Measurements from ENCODE around the gene PRSS57.
"Not testable (repeated sequence)": the region's sequence is repeated elsewhere in the genome, so short reads cannot be mapped to it uniquely, and the experiment has no call there.

The PRSS57 gene

GRCh38 chr19:695352-695949 is at the start of gene PRSS57:
Gene PRSS57 (minus strand): TSS chr19:695452. CDS start chr19:695430, 22 bp downstream.
- no peak for DNase-seq

DNA sequence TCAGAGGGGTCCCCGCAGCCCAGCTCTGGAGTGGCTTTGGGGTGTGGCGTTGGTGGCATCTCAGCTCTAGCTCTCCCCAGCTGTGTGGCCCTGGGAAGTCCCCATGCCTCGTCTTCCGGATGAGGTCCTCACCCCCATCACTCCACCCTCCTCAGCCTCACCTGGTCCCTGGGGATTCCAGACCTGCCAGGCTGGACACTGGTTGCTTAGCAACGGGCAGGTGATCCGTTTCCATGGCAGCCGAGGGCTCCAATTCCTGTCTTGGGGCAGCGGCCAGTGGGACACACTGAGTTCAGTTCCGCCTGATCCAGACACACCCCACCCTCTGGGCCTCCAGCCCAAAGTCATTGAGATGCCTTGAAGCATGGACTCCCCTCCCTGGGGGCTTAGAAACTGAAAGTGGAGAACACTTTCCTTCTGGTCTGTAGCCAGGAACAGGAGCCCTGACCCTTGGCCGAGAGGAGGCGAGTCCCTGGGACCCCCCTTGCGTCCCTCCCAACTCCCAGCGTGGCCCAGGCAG is 48.0 kb upstream of the PRSS57 start:
- DNase-seq, result no peak

- no peak for DNase-seq
These were observed 47.4 kb upstream of the PRSS57 start for GRCh38 chr19:742540-743075.

GRCh38 chr19:741506-742131 is 46.4 kb upstream of the PRSS57 start:
- no peak for DNase-seq

GRCh38 chr19:740816-741505 is 45.7 kb upstream of the PRSS57 start:
- not testable (repeated sequence) for DNase-seq

DNA sequence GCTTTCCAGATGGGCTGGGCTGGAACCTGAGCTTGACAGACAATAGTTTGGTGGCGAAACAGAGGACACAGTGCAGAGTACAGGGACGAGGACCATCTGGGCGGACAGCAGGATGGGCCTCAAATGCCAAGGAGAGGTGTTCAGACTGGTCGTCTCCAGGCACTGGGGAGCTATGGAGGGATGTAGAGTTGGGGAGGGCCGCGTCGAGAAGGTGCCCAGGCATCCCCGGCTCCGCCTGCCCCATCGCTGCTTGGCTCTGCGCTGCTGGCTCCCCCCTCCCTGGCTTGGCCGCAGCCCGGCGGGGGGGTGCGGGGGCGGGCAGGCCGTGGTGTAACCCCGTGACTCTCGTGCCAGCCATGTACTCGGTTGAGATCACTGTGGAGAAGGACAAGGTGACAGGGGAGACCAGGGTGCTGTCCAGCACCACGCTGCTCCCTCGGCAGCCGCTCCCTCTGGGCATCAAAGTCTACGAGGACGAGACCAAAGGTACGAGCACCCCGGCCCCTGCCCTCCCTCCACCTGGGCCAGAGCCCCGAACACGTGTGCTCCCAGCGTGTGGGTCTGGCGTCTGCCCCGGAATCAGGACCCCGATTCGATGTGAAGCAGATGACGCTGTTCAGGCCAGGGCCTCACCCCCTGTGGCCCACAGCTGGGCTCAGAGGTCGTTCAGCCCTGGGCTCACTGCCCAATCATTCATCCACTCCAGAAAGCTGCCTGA is 44.9 kb upstream of the PRSS57 start:
- DNase-seq, result no peak

GRCh38 chr19:738509-739128 is 43.4 kb upstream of the PRSS57 start:
- DNase-seq, result no peak

DNA sequence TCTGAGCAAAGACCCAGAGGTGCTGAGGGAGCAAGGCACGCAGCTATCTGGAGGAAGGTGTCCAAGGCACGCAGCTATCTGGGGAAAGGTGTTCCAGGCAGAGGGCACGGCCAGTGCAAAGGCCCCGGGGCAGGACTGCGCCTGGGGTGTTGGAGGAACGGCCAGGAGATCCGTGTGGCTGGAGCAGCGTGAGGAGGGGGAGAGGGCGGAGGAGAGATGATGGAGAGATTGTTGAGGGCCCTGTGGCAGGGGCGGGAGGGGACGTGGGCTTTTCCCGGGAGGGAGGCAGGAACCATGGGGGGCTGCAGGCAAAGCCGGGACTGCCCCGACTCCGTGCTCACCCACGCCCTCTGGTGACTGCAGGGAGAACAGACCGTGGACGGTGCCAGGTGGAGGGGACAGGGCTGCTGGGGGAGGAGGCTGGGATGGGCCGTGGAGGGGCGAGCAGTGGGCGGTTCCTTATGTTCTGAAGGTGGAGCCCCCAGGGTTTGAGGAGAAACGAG is 42.4 kb upstream of the PRSS57 start:
- DNase-seq, result no peak

DNA sequence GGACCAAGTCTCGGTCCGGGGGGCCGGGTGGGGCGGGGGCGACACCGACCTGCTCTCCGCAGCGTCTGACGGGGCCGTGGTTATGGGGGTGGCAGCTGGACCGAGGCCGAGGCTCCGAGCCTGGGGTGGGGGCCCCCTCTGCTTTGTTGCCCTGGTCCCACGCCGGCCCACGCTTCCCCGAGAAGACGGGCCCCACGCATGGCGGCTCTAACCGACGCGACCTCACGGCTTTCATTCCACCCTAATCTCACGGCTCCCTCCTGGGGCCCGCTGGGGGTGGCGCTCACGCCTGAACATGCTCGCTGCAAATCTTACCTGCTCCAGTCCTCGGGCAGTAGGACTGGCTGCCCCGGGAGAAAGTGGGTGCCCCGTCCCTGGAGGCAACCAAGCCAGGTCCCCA is 40.9 kb upstream of the PRSS57 start:
- no peak for DNase-seq

GRCh38 chr19:734716-735115 is 39.5 kb upstream of the PRSS57 start:
- DNase-seq, result no peak

- no peak for DNase-seq
These were observed 37.2 kb upstream of the PRSS57 start for GRCh38 chr19:732148-733069.

DNA sequence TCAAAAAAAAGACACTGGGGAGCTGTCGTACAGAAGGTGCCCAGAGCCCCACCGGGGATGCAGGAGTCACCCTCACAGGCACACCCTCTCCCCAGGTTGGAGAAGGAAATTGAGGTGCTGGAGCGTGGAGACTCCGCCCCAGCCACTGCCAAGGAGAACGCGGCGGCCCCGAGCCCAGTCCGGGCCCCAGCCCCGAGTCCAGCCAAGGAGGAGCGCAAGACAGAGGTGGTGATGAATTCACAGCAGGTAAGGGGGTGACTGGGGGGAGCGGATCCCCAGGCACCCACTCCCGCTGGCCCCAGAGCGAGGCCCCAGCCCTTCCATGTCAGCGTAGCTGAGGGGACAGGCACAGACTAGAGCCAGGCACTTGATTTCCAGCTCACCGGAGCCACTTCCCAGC is 35.7 kb upstream of the PRSS57 start:
- no peak for DNase-seq

GRCh38 chr19:729965-730668 is 34.9 kb upstream of the PRSS57 start:
- DNase-seq, result no peak

DNA sequence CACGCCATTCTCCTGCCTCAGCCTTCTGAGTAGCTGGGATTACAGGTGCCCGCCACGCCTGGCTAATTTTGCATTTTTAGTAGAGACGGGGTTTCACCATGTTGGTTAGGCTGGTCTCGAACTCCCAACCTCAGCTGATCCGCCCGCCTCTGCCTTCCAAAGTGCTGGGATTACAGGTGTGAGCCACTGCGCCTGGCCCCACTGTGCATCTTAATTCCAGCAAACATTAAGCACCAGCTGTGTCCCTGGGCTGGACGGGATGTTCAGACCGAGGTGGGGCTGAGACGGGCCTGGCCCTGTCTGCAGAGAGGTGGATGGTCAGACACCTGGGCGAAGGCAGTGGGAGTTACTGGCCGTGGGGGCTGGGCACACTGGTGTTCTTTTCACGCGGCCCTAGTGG is 34.3 kb upstream of the PRSS57 start:
- DNase-seq, result not testable (repeated sequence)

DNA sequence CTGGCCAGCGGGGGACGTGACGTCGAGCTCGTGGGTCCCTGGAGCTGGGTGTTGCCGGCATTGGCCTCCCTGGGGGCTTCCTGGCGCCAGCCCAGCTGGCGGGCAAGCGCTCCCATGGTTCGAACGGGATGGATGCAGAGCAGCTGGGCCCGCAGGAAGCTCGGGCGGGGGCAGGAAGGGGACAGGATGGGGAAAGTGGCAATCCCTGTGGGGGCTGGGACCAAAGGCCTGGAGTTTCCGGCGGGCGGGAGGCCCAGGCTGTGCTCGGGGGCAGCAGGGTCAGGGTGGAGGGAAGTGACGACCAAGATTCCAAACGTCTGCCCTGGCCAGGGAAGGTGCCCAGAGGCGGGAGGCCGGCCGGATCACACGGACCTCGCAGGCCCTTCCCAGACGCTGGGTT is 32.8 kb upstream of the PRSS57 start:
- DNase-seq, result no peak

DNA sequence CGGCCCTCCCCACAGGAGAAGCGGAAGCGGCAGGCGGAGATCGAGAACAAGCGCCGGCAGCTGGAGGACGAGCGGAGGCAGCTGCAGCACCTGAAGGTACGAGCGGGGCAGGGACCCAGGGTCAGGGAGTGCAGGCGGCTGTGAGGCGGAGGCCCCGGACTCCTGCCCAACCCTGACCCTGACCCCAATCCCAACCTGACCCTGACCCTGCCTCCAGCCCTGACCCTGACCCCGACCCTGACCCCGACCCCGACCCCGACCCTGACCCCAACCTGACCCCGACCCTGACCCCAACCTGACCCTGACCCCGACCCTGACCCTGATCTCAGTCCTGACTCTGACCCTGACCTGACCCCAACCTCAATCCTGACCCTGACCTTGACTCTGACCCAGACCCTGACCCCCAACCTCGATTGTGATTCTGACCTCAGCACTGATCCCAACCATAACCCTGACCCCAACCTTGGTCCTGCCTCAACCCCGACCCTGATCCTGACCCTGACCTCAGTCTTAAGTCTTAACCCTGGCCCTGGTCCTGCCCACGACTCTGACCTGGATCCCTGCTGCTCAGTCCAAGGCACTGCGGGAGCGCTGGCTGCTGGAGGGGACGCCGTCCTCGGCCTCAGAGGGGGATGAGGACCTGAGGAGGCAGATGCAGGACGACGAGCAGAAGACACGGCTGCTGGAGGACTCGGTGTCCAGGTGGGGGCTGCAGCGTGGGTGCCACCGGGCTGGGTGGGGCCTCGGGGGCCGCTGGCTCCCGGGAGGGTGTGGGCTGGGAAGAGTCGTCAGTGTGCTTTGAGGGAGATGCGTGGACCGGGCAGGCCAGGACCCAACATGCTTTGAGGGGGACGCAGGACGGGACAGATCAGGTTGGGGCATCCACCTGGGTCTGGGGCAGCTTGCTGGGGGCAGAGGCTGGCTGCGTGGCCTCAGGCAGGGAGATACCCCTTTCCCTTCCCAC is 32.0 kb upstream of the PRSS57 start:
- no peak for DNase-seq

DNA sequence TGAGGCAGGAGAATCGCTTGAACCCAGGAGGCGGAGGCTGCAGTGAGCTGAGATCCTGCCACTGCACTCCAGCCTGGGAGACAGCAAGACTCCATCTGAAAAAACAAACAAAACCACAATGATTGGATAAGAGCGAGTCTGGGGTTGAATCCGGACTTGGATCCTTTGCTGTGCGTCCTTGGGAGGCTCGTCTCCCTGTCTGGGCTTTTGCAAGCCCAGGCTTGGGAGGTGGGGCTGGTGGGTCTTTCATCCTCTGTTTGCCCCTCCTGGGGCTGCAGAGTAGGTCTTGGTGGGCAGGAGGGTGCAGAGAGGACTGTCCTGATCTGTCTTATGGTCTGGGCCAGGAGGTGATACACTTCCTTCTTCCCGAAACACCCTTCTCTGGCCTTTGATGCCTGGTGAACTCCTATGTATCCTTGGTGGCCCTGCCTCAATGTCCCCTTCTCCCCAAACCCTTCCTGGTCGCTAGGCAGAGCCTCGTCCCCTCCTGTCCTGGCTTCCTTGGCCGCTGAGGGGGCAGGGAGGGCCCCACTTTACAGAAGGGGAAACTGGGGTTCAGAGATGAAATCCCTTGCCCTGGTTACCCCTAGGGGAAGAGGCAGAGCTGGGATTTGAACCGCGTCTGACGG is 30.3 kb upstream of the PRSS57 start:
- no peak for DNase-seq

DNA sequence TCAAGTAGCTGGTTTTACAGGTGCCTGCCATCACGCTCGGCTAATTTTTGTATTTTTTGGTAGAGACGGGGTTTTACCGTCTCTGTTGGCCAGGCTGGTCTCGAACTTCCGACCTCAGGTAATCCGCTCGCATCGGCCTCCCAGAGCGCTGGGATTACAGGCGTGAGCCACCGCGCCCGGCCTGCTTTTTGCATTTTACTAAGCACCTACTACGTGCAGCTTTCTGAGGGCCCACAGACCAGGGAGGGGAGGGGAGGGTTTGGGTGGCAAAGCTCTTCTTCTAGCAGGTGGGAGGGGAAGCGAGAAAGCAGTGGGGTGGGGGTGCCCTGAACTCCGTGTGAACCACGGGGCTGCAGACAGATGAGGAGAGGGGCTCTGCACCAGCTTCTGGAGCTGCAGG is 28.5 kb upstream of the PRSS57 start:
- DNase-seq, result no peak

GRCh38 chr19:723247-723646 is 28.0 kb upstream of the PRSS57 start:
- DNase-seq, result no peak
